Lower lobe of right lung (tissue), 2 donors: ENCODE results near the gene SDK1. TPM values are rescaled to one million over a fixed set of nuclear protein-coding genes. Genes with fewer than 3 reads are reported as not detected.

Experiments used
- ATAC-seq, 2 donors: fragments of 200-7000 bp; cut with Tn5 transposase; one replicate each; pipeline ENCODE4 v1.9.1; 2020 to 2022; ENCODE audit warnings: mild to moderate bottlenecking in 2 of 2, moderate library complexity in 2 of 2
- DNase-seq: peaks from one replicate; pipeline ENCODE4 v3.0.0-alpha.2; 2020
- H3K27ac ChIP-seq: fragments of 200-600 bp; one replicate; pipeline ENCODE4 v1.8.0; 2022
- H3K27me3 ChIP-seq: fragments of 200-600 bp; one replicate; pipeline ENCODE4 v1.8.0; 2022; ENCODE audit warnings: low read depth
- H3K36me3 ChIP-seq: fragments of 200-600 bp; one replicate; pipeline ENCODE4 v1.8.0; 2022; ENCODE audit warnings: mild to moderate bottlenecking
- H3K4me1 ChIP-seq: fragments of 200-600 bp; one replicate; pipeline ENCODE4 v1.8.0; 2022
- H3K4me3 ChIP-seq: fragments of 200-600 bp; one replicate; pipeline ENCODE4 v1.8.0; 2022; ENCODE audit warnings: mild to moderate bottlenecking
- H3K9me3 ChIP-seq: fragments of 200-600 bp; one replicate; pipeline ENCODE4 v1.8.0; 2022
- CTCF ChIP-seq: fragments of 200-600 bp; IDR thresholded peaks from one replicate; pipeline ENCODE4 v1.8.0; 2022; ENCODE audit warnings: antibody characterized with exemption, mild to moderate bottlenecking
- intact Hi-C: fragments of 100-400 bp; cut with DNase I; formaldehyde crosslinking; loops from one replicate; pipeline ENCODE4 v1.11.0; 2022
- total RNA-seq: library from RNA; stranded (reverse); fragmentation: NEBNext Ultra II Directional; extraction: Animal tissue kit (Norgen Biotek cat#: 25700); gene quantifications from one replicate; pipeline ENCODE4 v1.2.1, GENCODE V29; 2021
- donor health status: DM: no; HTN: yes; CAD: no; lungs with severe emphysema.

The SDK1 gene
- total RNA-seq, 1 donor from 2014 or later, result 10.0 TPM

DNA sequence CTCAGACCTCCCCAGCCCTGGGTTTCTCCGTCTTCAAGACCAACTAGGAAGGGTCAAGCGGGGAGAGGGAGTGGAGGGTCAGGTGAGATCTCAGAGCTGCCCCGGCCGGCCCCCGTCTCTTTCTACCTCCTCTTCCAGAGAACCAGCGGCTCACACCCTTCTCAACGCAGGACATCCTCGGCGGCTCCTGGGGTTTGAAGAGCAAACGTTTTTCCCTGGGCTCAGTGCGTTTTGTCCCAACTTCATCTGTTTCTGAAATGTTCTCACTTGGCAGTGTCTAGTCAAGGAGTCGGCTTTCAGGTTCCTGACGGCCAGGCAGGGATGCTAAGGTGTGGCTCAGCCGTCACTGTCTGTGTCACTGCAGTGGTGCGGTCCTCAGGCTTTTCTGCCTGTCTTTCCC is 964.6 kb downstream of the SDK1 start:
- ATAC-seq, result no peak
- no peak overlapping the region for H3K4me3 ChIP-seq
- H3K4me1 ChIP-seq, result no peaks in the 10 kb centered on the region
- no peak for TF ChIP-seq CTCF
- intact Hi-C loops, result no loop called here
- no peaks in the 10 kb centered on the region for H3K27me3 ChIP-seq
- no peak for DNase-seq
- no peak overlapping the region for H3K27ac ChIP-seq
- no peaks in the 10 kb centered on the region for H3K36me3 ChIP-seq
- no peaks in the 10 kb centered on the region for H3K9me3 ChIP-seq

GRCh38 chr7:4266270-4267040 is 965.4 kb downstream of the SDK1 start:
- no peak overlapping the region for H3K27ac ChIP-seq
- TF ChIP-seq CTCF, result no peak
- H3K36me3 ChIP-seq, result no peaks in the 10 kb centered on the region
- intact Hi-C loops, result no loop called here
- no peaks in the 10 kb centered on the region for H3K4me1 ChIP-seq
- H3K4me3 ChIP-seq, result no peak overlapping the region
- no peak for DNase-seq
- H3K9me3 ChIP-seq, result no peaks in the 10 kb centered on the region
- ATAC-seq, result no peak
- no peaks in the 10 kb centered on the region for H3K27me3 ChIP-seq

DNA sequence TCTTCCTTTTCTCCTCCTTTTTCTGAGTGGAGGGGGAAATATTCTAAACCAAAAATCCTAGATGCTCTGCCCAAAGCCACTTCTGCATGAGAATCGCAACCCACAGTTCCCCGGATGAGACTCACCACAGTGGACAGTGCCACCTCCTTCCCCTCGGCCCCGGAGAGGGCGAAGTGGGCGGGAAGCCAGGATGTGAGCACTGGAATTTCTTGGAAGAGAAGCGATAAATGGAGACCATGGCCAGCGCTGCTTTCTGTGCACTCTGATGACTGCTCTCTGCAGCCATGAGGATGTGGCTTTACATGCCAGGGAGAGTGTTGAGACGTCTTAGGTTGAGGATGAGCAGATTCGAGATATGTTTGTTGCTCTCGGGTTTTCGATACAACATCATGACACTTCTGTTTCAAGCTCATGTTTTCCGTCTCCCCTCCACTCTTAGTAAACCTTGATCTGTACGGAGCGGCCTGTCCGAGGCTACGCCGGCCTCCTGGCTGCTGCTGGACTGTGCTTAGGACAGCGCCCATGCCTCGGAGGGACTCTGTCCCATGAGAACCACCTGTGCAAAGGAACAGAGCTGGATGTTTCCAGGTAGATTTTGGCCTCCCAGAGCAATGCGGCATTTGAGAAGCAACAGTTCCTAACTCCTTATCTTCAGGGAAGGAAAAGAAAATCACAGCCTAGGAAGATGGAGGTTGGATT is 966.4 kb downstream of the SDK1 start:
- TF ChIP-seq CTCF, result no peak
- Histone ChIP-seq H3K27me3 (no peaks in the 10 kb centered on the region), H3K27ac (no peak overlapping the region), H3K9me3 (no peaks in the 10 kb centered on the region), H3K4me1 (no peaks in the 10 kb centered on the region), H3K4me3 (no peak overlapping the region), H3K36me3 (no peaks in the 10 kb centered on the region)
- intact Hi-C loops, result no loop called here
- DNase-seq (no peak), ATAC-seq (no peak)

DNA sequence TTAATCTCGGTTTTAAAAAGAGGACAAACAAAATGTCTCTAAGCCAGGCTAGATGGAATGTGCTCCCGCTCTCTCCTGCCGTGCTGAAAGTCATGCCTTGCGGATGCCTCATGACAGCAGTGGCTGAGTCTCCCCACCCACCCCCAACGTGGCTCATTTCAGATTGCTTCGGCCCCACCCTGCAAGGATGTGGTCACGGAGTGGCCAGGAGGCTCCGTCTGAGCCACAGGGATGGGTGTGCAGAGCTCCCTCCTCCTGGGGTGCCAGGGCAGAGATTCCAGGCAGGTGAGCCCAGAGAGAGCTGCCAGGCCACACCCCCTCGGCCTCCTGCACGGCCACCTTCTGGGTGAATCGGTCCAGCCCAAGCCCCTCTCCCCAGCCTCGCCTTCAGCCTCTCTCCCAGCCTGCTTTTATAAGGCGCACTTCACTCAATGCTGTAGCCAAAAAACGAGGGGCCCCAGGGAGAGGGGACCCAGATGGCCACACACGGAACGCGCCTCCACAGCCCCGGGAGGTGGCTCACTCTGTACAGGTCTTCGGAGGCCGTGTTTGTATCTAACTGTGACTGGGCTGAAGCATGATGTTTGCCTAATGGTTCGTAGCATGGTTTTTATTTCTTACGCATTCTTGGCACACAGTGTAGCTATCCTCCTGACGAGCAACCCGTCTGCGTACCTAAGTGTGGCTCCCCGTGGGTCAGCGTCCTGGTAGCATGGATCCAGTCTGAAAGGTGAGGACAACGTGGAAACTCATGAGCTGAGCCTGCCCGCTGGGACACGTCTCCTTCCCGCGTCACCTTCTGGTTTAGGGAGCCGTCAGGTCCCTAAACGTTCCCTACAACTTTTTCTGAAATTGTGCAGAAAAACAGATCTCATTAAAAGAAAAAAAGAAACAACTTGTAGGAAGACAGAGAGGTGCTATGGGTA is 967.3 kb downstream of the SDK1 start:
- H3K4me3 ChIP-seq, result no peak overlapping the region
- no peaks in the 10 kb centered on the region for H3K4me1 ChIP-seq
- H3K27ac ChIP-seq, result no peak overlapping the region
- H3K27me3 ChIP-seq, result no peaks in the 10 kb centered on the region
- no peaks in the 10 kb centered on the region for H3K36me3 ChIP-seq
- H3K9me3 ChIP-seq, result no peaks in the 10 kb centered on the region
- TF ChIP-seq CTCF, result no peak
- intact Hi-C loops, result no loop called here
- DNase-seq (no peak), ATAC-seq (no peak)

GRCh38 chr7:4269086-4269485 is 968.0 kb downstream of the SDK1 start:
- no peak for TF ChIP-seq CTCF
- Histone ChIP-seq H3K4me3 (no peak overlapping the region), H3K9me3 (no peaks in the 10 kb centered on the region), H3K27ac (no peak overlapping the region), H3K36me3 (no peaks in the 10 kb centered on the region), H3K4me1 (no peaks in the 10 kb centered on the region), H3K27me3 (no peaks in the 10 kb centered on the region)
- ATAC-seq, result no peak
- intact Hi-C loops, result no loop called here
- DNase-seq, result no peak
